ENCODE measurements around the gene LAIR1.
A peak's percentile ranks its signal among the peaks of the same experiment; 100 is the strongest.
"Not testable (repeated sequence)": the region's sequence is repeated elsewhere in the genome, so short reads cannot be mapped to it uniquely, and the experiment has no call there.

The LAIR1 gene

GRCh38 chr19:54343868-54344267, 20.9 kb downstream of the LAIR1 start:
- no peak for DNase-seq (ENCODE audit: extremely low read depth in 1 of 2, low read depth in 1 of 2)

GRCh38 chr19:54341295-54341694, 23.4 kb downstream of the LAIR1 start:
- no peak for DNase-seq (ENCODE audit: extremely low read depth in 1 of 2, low read depth in 1 of 2)

GRCh38 chr19:54339646-54340358, 24.9 kb downstream of the LAIR1 start:
- DNase-seq (ENCODE audit: extremely low read depth in 1 of 2, low read depth in 1 of 2) = no peak

- DNase-seq (ENCODE audit: extremely low read depth in 1 of 2, low read depth in 1 of 2) = no peak
Observed at GRCh38 chr19:54338521-54338920, 26.2 kb downstream of the LAIR1 start.

GRCh38 chr19:54337858-54338230, 26.9 kb downstream of the LAIR1 start:
- no peak for DNase-seq (ENCODE audit: extremely low read depth in 1 of 2, low read depth in 1 of 2)

GRCh38 chr19:54336893-54337857, 27.6 kb downstream of the LAIR1 start:
- DNase-seq (ENCODE audit: extremely low read depth in 1 of 2, low read depth in 1 of 2) = no peak

GRCh38 chr19:54335979-54336892, 28.5 kb downstream of the LAIR1 start:
- no peak for DNase-seq (ENCODE audit: extremely low read depth in 1 of 2, low read depth in 1 of 2)

GRCh38 chr19:54335164-54335563, 29.6 kb downstream of the LAIR1 start:
- no peak for DNase-seq (ENCODE audit: extremely low read depth in 1 of 2, low read depth in 1 of 2)

GRCh38 chr19:54333586-54334298, 31.0 kb downstream of the LAIR1 start:
- no peak for DNase-seq (ENCODE audit: extremely low read depth in 1 of 2, low read depth in 1 of 2)

- no peak for DNase-seq (ENCODE audit: extremely low read depth in 1 of 2, low read depth in 1 of 2)
Observed at GRCh38 chr19:54332149-54332548, 32.6 kb downstream of the LAIR1 start.

GRCh38 chr19:54331626-54332025, 33.1 kb downstream of the LAIR1 start:
- no peak for DNase-seq (ENCODE audit: extremely low read depth in 1 of 2, low read depth in 1 of 2)

- no peak for DNase-seq (ENCODE audit: extremely low read depth in 1 of 2, low read depth in 1 of 2)
Observed at GRCh38 chr19:54329476-54330165, 35.1 kb downstream of the LAIR1 start.

- not testable (repeated sequence) for DNase-seq (ENCODE audit: extremely low read depth in 1 of 2, low read depth in 1 of 2)
Observed at GRCh38 chr19:54328781-54329180, 36.0 kb downstream of the LAIR1 start.

- no peak for DNase-seq (ENCODE audit: extremely low read depth in 1 of 2, low read depth in 1 of 2)
Observed at GRCh38 chr19:54325631-54326030, 39.1 kb downstream of the LAIR1 start.

- DNase-seq (ENCODE audit: extremely low read depth in 1 of 2, low read depth in 1 of 2) = peak in 1 of 2 donors; percentile 5
Observed at GRCh38 chr19:54325194-54325621, 39.5 kb downstream of the LAIR1 start.

GRCh38 chr19:54324071-54324470, 40.7 kb downstream of the LAIR1 start:
- no peak for DNase-seq (ENCODE audit: extremely low read depth in 1 of 2, low read depth in 1 of 2)

- not testable (repeated sequence) for DNase-seq (ENCODE audit: extremely low read depth in 1 of 2, low read depth in 1 of 2)
Observed at GRCh38 chr19:54322934-54323333, 41.8 kb downstream of the LAIR1 start.

- not testable (repeated sequence) for DNase-seq (ENCODE audit: extremely low read depth in 1 of 2, low read depth in 1 of 2)
Observed at GRCh38 chr19:54322295-54322694, 42.4 kb downstream of the LAIR1 start.

- no peak for DNase-seq (ENCODE audit: extremely low read depth in 1 of 2, low read depth in 1 of 2)
Observed at GRCh38 chr19:54319892-54320670, 44.6 kb downstream of the LAIR1 start.
